ENCODE measurements around the gene SRGAP1. TPM values are rescaled to one million over a fixed set of nuclear protein-coding genes. Genes with fewer than 3 reads are reported as not detected.

The SRGAP1 gene
- total and polyA plus RNA-seq, 9 of the 15 experiments (the other 6 are each of a cell fraction or from before 2014, with no cell fraction given): 0.01 to 0.13 (median 0.04) TPM; not detected in 3

DNA sequence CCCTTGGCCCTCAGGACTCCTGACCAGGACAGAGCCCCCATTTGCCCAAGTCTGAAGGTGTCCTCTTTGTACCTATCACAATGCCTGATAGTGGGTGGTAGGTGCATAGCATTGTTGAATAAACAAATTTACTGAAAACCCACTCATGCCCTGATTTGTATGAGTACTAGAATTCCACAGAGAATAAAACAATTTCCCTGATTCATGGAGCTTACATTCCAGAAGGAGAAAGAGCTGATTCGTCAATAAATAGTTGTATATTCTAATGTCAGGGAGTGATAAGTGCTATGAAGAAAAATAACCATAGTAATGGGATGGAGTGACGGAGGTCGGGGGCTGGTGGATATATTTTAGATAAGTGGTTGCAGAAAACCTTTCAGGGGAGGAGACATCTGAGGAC lies 117.0 kb downstream of the SRGAP1 start:
- Histone ChIP-seq H4K20me1 (replicated peaks; ENCODE audit: control insufficient read depth, insufficient read depth, low read length) (no peaks in the 10 kb centered on the region), H3K4me3 (no peak overlapping the region), H3K36me3 (ENCODE audit: control insufficient read depth, insufficient read depth, low read length) (no peaks in the 10 kb centered on the region), H3K9me1 (ENCODE audit: control insufficient read depth, insufficient read depth, low read length) (no peaks in the 10 kb centered on the region), H3K27me3 (ENCODE audit: control insufficient read depth in 2 of 2, insufficient read depth in 2 of 2, low read length in 2 of 2) (no peaks in the 10 kb centered on the region; a peak in 1 of 5 replicates), H3K9me3 (replicated peaks; ENCODE audit: control insufficient read depth, insufficient read depth, low read depth, low read length) (no peaks in the 10 kb centered on the region), H3K79me2 (ENCODE audit: control insufficient read depth, insufficient read depth, low read length) (no peaks in the 10 kb centered on the region), H3K27ac (ENCODE audit: extremely low read depth, low read depth, low read length) (no peak overlapping the region), H2AFZ (ENCODE audit: low read depth, low read length) (no peak overlapping the region), H3K9ac (ENCODE audit: insufficient read depth in 1 of 2, low read depth in 2 of 2, low read length in 2 of 2) (no peak overlapping the region), H3K4me1 (replicated peaks in 1 of 2; ENCODE audit: control insufficient read depth in 2 of 2, insufficient read depth in 2 of 2, low read length in 2 of 2) (no peaks in the 10 kb centered on the region), H3K4me2 (ENCODE audit: insufficient read depth, low read length) (no peak overlapping the region)
- in situ Hi-C loops (cut with MboI): no loop called here
- POLR2A ChIA-PET: no interaction called here
- TF ChIP-seq SRSF3 (IDR thresholded peaks at IDR 0.05; ENCODE audit: insufficient read depth, low read length): no peak
- no peak for TF ChIP-seq SREBF2 (CRISPR knock-in tag; IDR thresholded peaks at IDR 0.05)
- no peak for TF ChIP-seq LARP7 (IDR thresholded peaks at IDR 0.05)
- peak; percentile 25; the same call in 1 of the 2 replicates for TF ChIP-seq ZNF316 (IDR thresholded peaks at IDR 0.05)
- TF ChIP-seq HDAC3 (IDR thresholded peaks at IDR 0.05; ENCODE audit: borderline replicate concordance, partially characterized antibody): no peak
- TF ChIP-seq, protein P1, sequence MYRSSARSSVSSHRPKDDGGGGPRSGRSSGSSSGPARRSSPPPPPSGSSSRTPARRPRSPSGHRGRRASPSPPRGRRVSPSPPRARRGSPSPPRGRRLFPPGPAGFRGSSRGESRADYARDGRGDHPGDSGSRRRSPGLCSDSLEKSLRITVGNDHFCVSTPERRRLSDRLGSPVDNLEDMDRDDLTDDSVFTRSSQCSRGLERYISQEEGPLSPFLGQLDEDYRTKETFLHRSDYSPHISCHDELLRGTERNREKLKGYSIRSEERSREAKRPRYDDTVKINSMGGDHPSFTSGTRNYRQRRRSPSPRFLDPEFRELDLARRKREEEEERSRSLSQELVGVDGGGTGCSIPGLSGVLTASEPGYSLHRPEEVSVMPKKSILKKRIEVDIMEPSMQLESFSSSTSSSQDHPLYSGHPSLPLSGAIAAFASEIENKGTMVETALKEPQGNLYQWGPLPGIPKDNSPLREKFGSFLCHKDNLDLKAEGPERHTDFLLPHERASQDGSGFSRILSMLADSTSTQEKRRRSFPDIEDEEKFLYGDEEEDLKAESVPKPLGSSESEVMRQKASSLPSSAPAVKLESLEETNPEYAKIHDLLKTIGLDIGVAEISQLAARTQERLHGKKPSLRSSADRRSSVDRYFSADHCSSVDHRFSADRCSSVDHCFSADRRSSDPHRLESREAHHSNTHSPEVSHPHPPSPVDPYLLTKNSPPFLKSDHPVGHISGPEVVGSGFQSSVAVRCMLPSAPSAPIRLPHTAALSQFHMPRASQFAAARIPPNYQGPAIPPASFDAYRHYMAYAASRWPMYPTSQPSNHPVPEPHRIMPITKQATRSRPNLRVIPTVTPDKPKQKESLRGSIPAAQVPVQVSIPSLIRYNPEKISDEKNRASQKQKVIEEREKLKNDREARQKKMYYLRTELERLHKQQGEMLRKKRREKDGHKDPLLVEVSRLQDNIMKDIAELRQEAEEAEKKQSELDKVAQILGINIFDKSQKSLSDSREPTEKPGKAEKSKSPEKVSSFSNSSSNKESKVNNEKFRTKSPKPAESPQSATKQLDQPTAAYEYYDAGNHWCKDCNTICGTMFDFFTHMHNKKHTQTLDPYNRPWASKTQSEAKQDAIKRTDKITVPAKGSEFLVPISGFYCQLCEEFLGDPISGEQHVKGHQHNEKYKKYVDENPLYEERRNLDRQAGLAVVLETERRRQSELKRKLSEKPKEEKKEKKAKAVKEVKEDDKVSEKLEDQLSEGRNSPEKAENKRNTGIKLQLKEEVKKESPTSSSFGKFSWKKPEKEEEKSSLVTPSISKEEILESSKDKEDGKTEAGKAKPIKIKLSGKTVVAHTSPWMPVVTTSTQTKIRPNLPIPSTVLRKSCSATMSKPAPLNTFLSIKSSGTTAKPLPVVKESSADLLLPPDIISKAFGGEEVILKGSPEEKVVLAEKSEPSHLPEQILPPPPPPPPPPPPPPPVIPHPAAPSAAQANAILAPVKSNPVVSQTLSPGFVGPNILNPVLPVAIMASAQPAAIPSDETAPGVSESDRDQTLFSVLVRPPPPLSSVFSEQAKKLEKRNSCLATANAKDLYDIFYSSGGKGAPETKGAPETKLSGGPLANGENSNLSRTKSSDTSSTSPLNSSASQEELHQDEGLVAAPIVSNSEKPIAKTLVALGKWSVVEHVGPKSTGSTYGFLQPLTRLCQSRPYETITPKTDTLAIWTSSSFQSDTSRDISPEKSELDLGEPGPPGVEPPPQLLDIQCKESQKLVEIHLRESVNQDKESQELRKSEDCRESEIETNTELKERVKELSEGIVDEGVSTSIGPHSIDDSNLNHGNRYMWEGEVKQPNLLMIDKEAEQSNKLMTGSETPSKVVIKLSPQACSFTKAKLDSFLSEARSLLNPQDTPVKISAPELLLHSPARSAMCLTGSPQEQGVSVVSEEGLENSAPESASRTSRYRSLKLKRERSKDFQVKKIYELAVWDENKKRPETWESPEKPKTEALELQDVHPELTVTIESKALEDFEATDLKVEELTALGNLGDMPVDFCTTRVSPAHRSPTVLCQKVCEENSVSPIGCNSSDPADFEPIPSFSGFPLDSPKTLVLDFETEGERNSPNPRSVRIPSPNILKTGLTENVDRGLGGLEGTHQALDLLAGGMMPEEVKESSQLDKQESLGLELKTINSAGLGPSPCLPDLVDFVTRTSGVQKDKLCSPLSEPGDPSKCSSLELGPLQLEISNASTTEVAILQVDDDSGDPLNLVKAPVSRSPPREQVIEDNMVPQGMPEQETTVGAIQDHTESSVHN (IDR thresholded peaks at IDR 0.05; ENCODE audit: borderline replicate concordance in 1 of 2, low read depth in 1 of 2): no peak
- no peak for TF ChIP-seq ZKSCAN8 (CRISPR knock-in tag; IDR thresholded peaks at IDR 0.05)
- CTCF ChIA-PET (ENCODE audit: low intra/inter-chr PET ratio): no interaction called here
- DNase-seq (ENCODE audit: extremely low read depth in 1 of 4, low spot score in 3 of 4): no peak
- no peak for FAIRE-seq
- 0% methylated on average over 3 of the region's 3 CpGs for WGBS (ENCODE audit: insufficient coverage, low coverage, missing lambda C conversion rate)
- no TSS peak for BruUV-seq (replicated peaks)
- no peak for ATAC-seq
- intact Hi-C loops (cut with micrococcal nuclease): no loop called here

All from K562 (cell line).